Kidney (tissue), 14 donors: Measurements from ENCODE around the gene OSBP. TPM values are rescaled to one million over a fixed set of nuclear protein-coding genes. Genes with fewer than 3 reads are reported as not detected.

ENCODE experiments used
- DNase-seq, 5 donors: peaks; one replicate each; pipeline ENCODE4 v3.0.0-alpha.2; 2013 to 2020
- FAIRE-seq: peaks from 2 replicates; lab custom pipeline; 2012; peaks lifted over from hg19 to GRCh38; lab: Jason Lieb, UNC
- H3K27ac ChIP-seq, 2 donors: one replicate each; pipeline ENCODE4 v1.7.0; 2013; ENCODE audit warnings: low read depth in 2 of 2, low read length in 2 of 2, inconsistent platforms in 1 of 2
- H3K27me3 ChIP-seq: one replicate; pipeline ENCODE4 v1.7.1; 2013; ENCODE audit warnings: low read length, inconsistent platforms; ENCODE audit not compliant: control insufficient read depth, insufficient read depth
- H3K36me3 ChIP-seq, 3 donors: one replicate each; pipeline versions ENCODE4 v1.7.0 to v1.7.1; 2013; ENCODE audit warnings: low read length in 3 of 3, control low read depth in 1 of 3, inconsistent platforms in 1 of 3; ENCODE audit not compliant: insufficient read depth in 3 of 3, control insufficient read depth in 2 of 3
- H3K4me1 ChIP-seq, 3 donors: one replicate each; pipeline versions ENCODE4 v1.7.0 to v1.7.1; 2013; ENCODE audit warnings: low read length in 3 of 3, inconsistent platforms in 1 of 3, low read depth in 1 of 3; ENCODE audit not compliant: control insufficient read depth in 2 of 3, insufficient read depth in 2 of 3
- H3K4me3 ChIP-seq, 3 donors: one replicate each; pipeline versions ENCODE4 v1.7.0 to v1.8.1; 2013; ENCODE audit warnings: low read length in 3 of 3, control low read depth in 1 of 3, inconsistent platforms in 1 of 3
- H3K9ac ChIP-seq, 3 donors: one replicate each; pipeline versions ENCODE4 v1.7.0 to v1.7.1; 2013; ENCODE audit warnings: low read length in 3 of 3, control low read depth in 1 of 3, inconsistent platforms in 1 of 3
- H3K9me3 ChIP-seq, 3 donors: one replicate each; pipeline versions ENCODE4 v1.7.0 to v1.7.1; 2013; ENCODE audit warnings: low read length in 3 of 3, control low read depth in 1 of 3, inconsistent platforms in 1 of 3; ENCODE audit not compliant: control insufficient read depth in 2 of 3, insufficient read depth in 1 of 3
- CTCF ChIP-seq: IDR thresholded peaks from 3 replicates; pipeline ENCODE4 v1.5.1; 2012; ENCODE audit warnings: mild to moderate bottlenecking, moderate library complexity, borderline replicate concordance; ENCODE audit not compliant: insufficient read depth; ENCODE audit errors: extremely low read depth
- intact Hi-C: fragments of 100-400 bp; cut with DNase I; formaldehyde crosslinking; loops from one replicate; pipeline ENCODE4 v1.11.1; 2022
- polyA plus RNA-seq: library from polyadenylated mRNA; stranded (reverse); fragments of 350-450 nt; fragmentation: Illumina TruSeq; extraction: RNeasy Lipid Tissue Mini Kit (QIAGEN cat#74804); gene quantifications from one replicate; pipeline ENCODE4 v1.2.3, GENCODE V29; 2014; ENCODE audit warnings: low read depth, low replicate concordance; ENCODE audit not compliant: insufficient read depth
- total RNA-seq: library from RNA; stranded (reverse); fragmentation: NEBNext Ultra II Directional; extraction: Animal tissue kit (Norgen Biotek cat#: 25700); gene quantifications from one replicate; pipeline ENCODE4 v1.2.1, GENCODE V29; 2021
- donor health status: control.
- donor health status: control.
- donor health status: control.
- donor health status: control.
- donor health status: control.
- donor health status: DM: yes; HTN: yes; CAD: no.
- donor health status: Normal renal cell carcinoma (clear cell type).

OSBP gene
- total and polyA plus RNA-seq, 2 donors from 2014 or later, result 25.9 to 53.8 TPM

- Histone ChIP-seq H3K27me3 (no peaks in the 10 kb centered on the region), H3K27ac (peak overlapping the region; percentile 84 to 98), H3K4me1 (peaks cover 0 to 26% (median 15%) of the 10 kb centered on the region in 3 donors), H3K9ac (peak overlapping the region; percentile 66 to 97 (median 87)), H3K4me3 (peak overlapping the region; percentile 74 to 90 (median 84)), H3K9me3 (no peaks in the 10 kb centered on the region), H3K36me3 (peaks cover 0 to 2% (median 0%) of the 10 kb centered on the region in 3 donors)
- no peak for TF ChIP-seq CTCF
- DNase-seq (peak in 1 of 5 donors; percentile 99), FAIRE-seq (no peak)
- intact Hi-C loops, result no loop called here
Measured at GRCh38 chr11:59616396-59616982, 915 bp upstream of the OSBP start.

DNA sequence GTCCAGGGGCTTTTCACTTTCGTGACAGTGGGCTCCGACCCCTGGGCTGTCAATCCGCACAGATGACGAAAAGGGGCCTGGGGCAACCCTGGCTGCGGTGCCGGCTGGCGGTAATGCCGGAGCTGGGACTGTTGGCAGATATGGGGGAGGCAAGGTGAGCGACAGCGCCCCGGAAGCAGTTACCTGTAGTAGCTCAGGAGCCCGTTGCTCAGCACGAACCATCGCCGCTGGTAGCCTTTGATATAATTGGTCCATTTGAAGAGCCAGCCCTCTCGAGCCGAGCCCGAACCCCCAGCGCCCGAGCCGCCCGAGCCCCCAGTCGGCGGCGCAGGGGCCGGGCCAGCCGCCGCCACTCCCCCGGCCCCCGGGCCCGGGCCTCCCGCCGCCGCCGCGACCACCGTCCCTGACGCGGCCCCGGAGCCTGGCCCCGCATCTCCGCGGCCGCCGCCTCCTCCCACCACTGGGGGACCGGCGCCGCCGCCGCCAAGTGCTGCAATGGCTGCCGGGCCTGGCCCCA is 396 bp downstream of the OSBP start:
- FAIRE-seq (no peak), DNase-seq (peak; percentile 50 to 90 (median 63))
- peaks cover 0 to 27% (median 20%) of the 10 kb centered on the region in 3 donors for H3K4me1 ChIP-seq
- TF ChIP-seq CTCF, result no peak
- peak overlapping the region; percentile 81 to 97 (median 85) for H3K4me3 ChIP-seq
- no peaks in the 10 kb centered on the region for H3K9me3 ChIP-seq
- intact Hi-C loops, result no loop called here
- H3K27me3 ChIP-seq, result no peaks in the 10 kb centered on the region
- peaks cover 1 to 4% (median 2%) of the 10 kb centered on the region in 3 donors for H3K36me3 ChIP-seq
- peak overlapping the region; percentile 93 to 94 for H3K27ac ChIP-seq
- peak overlapping the region; percentile 75 to 95 (median 82) for H3K9ac ChIP-seq

DNA sequence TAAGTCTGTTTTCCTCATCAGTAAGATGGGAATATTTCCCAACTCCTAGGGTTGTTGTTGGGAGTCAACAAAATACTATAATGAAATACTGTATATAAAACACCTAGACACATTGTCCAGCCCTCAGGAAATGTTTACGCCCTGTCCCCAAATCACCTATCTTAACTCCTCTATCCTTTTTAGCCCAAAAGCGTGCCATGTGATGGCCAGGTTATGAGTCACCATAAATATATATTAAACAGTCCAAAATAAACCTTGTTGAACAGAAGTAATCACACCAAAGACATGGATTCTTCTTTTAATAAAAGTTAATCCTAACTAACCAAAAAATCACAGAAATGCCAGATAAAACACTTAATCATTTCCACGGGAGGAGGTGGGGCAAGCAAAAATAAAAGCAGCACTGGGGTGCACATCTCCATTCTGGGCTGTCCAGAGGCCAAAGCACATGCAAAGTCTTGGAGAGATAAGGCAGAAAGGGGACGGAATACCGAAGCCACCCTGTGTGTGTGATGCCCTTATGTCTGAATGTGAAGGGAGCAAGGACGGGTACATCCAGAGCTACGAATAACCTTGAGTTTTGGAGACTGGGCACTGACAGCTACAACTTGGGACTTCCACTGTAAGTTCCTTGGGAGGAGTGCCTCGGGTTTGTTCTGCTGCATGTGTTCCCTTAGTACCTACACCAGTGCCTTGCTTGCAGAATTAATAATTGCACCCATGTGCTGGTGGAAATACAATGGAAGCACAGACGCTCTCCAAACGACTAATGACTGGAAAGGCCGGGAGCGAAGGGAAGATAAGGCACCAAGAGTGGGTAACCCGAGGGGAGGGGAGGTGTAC is 1.1 kb downstream of the OSBP start:
- H3K9ac ChIP-seq, result peak overlapping the region; percentile 75 to 95 (median 82)
- H3K36me3 ChIP-seq, result peaks cover 3 to 8% (median 4%) of the 10 kb centered on the region in 3 donors
- intact Hi-C loops, result no loop called here
- H3K4me1 ChIP-seq, result peaks cover 0 to 27% (median 20%) of the 10 kb centered on the region in 3 donors
- no peaks in the 10 kb centered on the region for H3K27me3 ChIP-seq
- peak overlapping the region; percentile 93 to 94 for H3K27ac ChIP-seq
- H3K9me3 ChIP-seq, result no peaks in the 10 kb centered on the region
- DNase-seq (peak in 1 of 5 donors; percentile 38), FAIRE-seq (no peak)
- TF ChIP-seq CTCF, result no peak
- peak overlapping the region; percentile 81 to 97 (median 85) for H3K4me3 ChIP-seq
